B cell (primary cell): ENCODE results near the gene STAT5B.

Experiments
- EZH2 ChIP-seq: IDR thresholded peaks from 2 replicates; pipeline ENCODE4 v1.6.1; 2012; ENCODE audit warnings: borderline replicate concordance, low read depth, mild to moderate bottlenecking, moderate library complexity, low read length; ENCODE audit not compliant: insufficient read depth, poor library complexity, severe bottlenecking
- TF ChIP-seq, protein P1 (sequence below): fragments of 200-600 bp; IDR thresholded peaks from one replicate; pipeline ENCODE4 v1.8.0; 2022; ENCODE audit warnings: antibody characterized with exemption, mild to moderate bottlenecking

DNA sequence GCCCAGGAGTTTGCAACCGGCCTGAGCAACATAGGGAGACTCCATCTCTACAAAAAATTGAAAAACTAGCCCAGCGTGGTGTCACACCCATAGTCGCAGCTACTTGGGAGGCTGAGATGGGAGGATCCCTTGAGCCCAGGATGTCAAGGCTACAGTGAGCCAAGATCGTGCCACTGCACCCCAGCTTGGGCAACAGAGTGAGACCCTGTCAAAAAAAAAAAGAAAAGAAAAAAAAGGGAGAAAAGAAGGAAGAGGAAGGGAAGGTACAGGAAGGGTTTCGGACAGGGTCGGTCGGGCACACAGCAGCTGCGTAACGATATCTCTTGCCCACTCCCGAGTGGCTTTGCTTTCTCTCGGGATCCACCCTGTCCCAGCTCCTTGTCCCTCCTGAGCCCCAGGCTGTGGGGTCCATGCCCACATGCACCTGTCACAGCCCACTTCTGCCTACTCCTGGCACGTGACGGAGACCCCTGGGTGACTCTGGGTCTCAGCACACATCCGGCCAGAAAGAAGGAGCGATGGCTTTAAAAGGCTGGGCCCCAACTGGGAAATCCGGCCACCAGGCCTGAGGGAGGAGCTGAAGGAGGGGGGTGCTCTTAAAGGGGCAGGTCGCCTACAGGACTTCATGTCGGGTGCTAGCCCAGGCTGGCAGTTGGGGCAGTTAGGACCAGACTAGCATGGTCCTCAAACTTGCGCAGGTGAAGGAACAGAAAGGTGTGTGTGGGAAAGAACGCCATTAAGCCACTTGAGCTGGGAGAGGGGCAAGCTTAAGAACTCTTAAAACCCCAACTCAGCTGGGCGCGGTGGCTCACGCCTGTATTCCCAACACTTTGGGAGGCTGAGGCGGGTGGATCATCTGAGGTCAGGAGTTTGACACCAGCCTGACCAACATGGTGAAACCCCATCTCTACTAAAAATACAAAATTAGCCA, 82.0 kb downstream of the STAT5B start, which contains the start of gene GHDC:
- TF ChIP-seq, protein P1, sequence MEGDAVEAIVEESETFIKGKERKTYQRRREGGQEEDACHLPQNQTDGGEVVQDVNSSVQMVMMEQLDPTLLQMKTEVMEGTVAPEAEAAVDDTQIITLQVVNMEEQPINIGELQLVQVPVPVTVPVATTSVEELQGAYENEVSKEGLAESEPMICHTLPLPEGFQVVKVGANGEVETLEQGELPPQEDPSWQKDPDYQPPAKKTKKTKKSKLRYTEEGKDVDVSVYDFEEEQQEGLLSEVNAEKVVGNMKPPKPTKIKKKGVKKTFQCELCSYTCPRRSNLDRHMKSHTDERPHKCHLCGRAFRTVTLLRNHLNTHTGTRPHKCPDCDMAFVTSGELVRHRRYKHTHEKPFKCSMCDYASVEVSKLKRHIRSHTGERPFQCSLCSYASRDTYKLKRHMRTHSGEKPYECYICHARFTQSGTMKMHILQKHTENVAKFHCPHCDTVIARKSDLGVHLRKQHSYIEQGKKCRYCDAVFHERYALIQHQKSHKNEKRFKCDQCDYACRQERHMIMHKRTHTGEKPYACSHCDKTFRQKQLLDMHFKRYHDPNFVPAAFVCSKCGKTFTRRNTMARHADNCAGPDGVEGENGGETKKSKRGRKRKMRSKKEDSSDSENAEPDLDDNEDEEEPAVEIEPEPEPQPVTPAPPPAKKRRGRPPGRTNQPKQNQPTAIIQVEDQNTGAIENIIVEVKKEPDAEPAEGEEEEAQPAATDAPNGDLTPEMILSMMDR = no peak
- TF ChIP-seq EZH2 = no peak
